SH-SY5Y (cell line): ENCODE measurements around the gene MAMDC2.

Source experiments
- GATA2 ChIP-seq: IDR thresholded peaks from 2 replicates; pipeline ENCODE4 v1.6.1; 2011; ENCODE audit warnings: mild to moderate bottlenecking, low read depth, low read length
- GATA3 ChIP-seq: IDR thresholded peaks from 2 replicates; pipeline ENCODE4 v1.6.1; 2011; ENCODE audit warnings: low read depth, mild to moderate bottlenecking, low read length, moderate library complexity

MAMDC2 gene, protein sequence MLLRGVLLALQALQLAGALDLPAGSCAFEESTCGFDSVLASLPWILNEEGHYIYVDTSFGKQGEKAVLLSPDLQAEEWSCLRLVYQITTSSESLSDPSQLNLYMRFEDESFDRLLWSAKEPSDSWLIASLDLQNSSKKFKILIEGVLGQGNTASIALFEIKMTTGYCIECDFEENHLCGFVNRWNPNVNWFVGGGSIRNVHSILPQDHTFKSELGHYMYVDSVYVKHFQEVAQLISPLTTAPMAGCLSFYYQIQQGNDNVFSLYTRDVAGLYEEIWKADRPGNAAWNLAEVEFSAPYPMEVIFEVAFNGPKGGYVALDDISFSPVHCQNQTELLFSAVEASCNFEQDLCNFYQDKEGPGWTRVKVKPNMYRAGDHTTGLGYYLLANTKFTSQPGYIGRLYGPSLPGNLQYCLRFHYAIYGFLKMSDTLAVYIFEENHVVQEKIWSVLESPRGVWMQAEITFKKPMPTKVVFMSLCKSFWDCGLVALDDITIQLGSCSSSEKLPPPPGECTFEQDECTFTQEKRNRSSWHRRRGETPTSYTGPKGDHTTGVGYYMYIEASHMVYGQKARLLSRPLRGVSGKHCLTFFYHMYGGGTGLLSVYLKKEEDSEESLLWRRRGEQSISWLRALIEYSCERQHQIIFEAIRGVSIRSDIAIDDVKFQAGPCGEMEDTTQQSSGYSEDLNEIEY

DNA sequence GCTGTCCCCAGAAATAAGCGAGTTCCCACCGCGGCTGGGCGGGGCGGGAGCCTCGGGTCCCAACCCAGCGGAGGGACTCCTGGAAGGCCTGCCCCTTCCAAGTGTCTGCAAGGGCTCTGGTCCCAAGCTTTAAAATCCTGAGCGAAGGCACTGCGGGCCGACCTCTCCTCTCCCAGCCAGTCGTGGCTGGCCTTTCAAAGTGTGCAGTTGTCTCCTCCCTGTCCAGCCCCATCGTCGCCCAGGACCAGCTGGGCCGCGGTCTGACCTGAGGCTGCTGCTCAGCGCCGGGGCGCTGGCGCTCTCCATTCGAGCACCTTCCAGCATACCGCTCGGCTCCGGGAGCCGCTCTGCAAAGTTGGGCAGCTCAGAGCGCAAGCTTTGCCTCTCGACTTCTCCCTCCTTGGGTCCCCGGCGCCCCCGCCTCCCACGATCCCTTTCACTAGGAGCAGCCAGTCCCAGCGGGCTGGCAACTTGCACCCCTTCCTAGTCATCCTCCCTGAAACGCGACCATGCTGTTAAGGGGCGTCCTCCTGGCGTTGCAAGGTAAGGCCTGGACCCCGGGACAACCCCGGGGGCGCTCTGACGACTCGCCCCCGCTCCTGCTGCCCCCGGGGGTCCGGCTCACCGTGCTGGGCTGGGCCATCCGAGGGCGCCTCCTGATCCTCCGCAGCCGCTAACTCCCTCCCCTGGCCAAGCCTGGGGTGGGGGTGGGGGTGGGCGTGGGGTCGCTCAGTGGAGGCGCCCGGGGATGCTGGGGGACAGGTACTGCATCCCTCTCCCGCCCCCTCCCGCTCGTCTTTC is at the start of gene MAMDC2:
TSS of gene MAMDC2 (plus strand) at position 160 of the 801 bp plus-strand sequence. CDS start at position 510, 350 bp downstream.
- TF ChIP-seq GATA3 = no peak
- no peak for TF ChIP-seq GATA2

DNA sequence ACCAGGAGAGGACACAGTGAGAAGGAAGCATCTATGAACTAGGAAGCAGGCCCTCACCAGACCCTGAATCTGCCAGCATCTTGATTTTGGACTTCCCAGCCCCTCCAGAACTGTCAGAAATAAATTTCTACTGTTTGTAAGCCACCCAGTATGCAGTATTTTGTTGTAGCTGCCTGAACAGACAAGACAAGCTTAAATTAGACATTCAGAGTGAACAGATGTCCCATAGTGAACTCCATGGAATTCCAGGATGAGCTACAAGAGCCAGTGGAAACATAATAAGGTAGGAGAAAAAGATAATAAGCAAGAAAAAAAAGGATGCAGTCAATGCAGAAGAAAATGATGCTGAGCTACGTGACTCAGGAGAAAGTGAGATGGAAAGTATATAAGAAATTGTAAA is 47.8 kb upstream of the MAMDC2 start:
- TF ChIP-seq GATA3 (no peak), GATA2 (no peak)

DNA sequence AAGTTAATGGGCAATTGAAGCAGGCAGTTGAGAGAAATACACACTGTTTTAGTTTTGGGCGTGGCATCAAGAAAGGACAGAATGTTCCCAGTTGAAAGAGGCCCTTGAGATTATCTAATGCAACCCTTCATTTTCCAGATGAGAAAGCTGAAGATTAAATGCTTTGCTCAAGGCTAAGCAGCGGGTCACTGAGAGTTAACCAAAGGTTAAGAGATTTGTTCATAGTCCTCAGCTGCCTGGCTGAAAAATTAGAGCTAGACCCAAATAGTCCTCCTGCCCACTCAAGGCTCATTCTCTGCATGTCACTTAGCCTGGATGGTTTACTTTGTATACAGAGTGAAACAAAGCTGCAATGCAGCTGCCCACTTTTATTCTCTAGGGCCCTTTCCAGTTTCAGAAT is 46.7 kb upstream of the MAMDC2 start:
- TF ChIP-seq GATA3 (no peak), GATA2 (no peak)

GRCh38 chr9:69997524-69997923 is 46.1 kb upstream of the MAMDC2 start:
- TF ChIP-seq GATA2 (no peak), GATA3 (no peak)

DNA sequence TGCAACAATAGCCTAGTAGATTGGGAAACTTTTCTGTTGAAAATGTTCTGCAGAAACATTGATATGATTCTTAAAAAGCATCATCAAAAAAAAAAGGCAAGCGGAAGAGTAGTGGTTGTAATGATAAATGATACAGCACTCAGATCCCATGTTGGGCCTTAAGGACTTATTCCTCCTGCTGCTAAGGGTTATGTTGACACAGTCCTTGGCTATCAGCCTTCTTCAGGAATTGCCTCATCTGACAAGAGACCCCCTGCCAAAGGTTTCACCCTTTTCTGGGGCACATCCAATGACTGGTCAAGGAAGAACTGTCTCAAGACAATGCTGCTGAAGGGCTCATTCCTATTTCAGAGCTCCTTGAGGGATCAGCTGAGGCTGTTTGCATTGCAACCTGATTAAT is 44.3 kb upstream of the MAMDC2 start:
- TF ChIP-seq GATA3 = no peak
- TF ChIP-seq GATA2 = no peak

GRCh38 chr9:70000469-70000868 is 43.2 kb upstream of the MAMDC2 start:
- no peak for TF ChIP-seq GATA2
- no peak for TF ChIP-seq GATA3

- TF ChIP-seq GATA2 (no peak), GATA3 (no peak)
These were observed 39.5 kb upstream of the MAMDC2 start for GRCh38 chr9:70003901-70004714.

DNA sequence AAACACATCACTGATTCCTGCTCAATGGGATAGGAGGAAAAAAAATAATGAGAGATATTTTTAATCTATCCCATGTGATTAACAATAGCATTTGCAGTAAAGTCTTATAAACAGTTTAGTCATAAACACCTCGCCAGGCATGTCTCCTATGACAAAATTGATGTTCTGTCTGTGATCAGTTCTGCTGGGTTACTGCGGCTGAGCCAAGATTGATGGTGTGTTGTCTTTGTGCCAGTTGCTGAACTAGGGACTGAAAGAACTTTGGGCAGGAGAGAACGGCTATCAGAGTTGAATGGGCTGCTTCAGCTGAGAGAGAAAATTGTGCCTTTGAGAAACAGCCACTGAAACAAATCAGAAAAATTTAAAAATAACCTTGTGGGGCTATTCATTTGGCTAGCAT is 37.3 kb upstream of the MAMDC2 start:
- TF ChIP-seq GATA2 (no peak), GATA3 (no peak)

DNA sequence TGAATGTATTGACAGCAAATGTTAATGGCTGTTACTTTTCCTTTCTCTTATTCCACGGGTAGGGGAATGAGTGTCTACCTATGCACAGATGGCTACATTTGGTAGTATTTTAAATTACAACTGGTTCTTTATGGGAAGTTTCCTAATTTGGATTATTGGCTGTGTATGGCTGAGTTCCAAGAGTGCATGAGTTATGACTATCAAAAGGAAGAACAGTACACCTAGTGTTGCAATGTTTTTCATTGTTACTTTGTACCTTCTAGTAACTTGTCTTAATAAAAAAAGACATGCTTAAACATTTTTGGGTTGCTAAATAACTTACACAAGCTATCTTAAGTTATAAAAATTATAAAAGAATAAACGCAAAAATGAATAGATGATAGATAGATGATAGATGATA is 35.8 kb upstream of the MAMDC2 start:
- TF ChIP-seq GATA2 = no peak
- TF ChIP-seq GATA3 = no peak

DNA sequence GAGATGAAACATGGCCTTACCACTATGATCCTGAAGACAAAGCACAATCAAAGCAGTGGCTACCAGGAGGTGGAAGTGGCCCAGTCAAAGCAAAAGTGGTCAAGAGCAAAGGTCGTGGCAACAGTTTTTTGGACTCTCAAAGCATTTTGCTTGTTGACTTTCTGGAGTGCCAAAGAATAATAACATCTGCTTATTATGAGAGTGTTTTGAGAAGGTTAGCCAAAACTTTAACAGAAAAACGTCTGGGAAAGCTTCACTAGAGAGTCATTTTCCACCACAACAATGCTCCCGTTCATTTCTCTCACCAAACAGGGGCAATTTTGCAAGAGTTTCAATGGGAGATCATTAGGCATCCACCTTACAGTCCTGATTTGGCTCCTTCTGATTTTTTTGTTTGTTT is 33.6 kb upstream of the MAMDC2 start:
- TF ChIP-seq GATA3 = no peak
- no peak for TF ChIP-seq GATA2

GRCh38 chr9:70011366-70011765 is 32.3 kb upstream of the MAMDC2 start:
- TF ChIP-seq GATA2 = no peak
- no peak for TF ChIP-seq GATA3

GRCh38 chr9:70012569-70012968 is 31.1 kb upstream of the MAMDC2 start:
- TF ChIP-seq GATA3 (no peak), GATA2 (no peak)

DNA sequence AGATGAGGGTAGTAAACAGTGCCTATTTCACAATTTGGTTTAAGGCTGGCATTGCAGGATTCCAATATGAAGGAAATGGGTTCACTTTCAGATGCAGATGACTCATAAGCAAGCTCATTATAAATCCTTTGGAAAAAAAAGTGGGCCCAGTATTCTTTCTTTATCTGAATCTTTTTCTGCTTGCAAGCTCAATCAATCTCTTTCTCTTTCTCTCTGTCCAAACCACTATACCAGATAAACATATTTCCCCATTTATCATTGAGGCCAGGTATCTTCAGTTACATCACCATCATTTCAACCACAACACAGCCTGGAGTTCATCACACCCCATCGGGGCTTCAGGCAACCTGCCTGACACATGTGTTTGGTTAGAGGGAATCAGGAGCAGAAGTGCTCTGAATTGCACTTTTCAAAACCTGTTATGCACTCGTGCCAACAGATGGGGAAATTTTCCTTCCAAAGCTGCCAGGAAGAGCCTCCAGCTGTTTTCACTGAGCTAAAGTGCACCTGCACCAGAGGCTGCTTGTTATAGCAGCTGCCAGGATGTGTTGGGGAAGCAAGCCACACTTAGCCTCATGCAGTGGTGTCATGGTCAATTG is 30.0 kb upstream of the MAMDC2 start:
- peak; percentile 86 for TF ChIP-seq GATA3
- peak; percentile 91 for TF ChIP-seq GATA2
